Colonic mucosa (tissue), 4 donors: ENCODE data around the gene NPW. TPM values are rescaled to one million over a fixed set of nuclear protein-coding genes. Genes with fewer than 3 reads are reported as not detected.

Source experiments
- DNase-seq: peaks from one replicate; pipeline ENCODE4 v3.0.0-alpha.2; 2020
- H3K27ac ChIP-seq: fragments of 200-600 bp; one replicate; pipeline ENCODE4 v1.8.0; 2021
- H3K27me3 ChIP-seq: fragments of 200-600 bp; one replicate; pipeline ENCODE4 v1.8.0; 2021
- H3K36me3 ChIP-seq: fragments of 200-600 bp; one replicate; pipeline ENCODE4 v1.8.0; 2021
- H3K4me1 ChIP-seq: fragments of 200-600 bp; one replicate; pipeline ENCODE4 v1.8.0; 2021; ENCODE audit warnings: mild to moderate bottlenecking
- H3K4me3 ChIP-seq: fragments of 200-600 bp; one replicate; pipeline ENCODE4 v1.8.0; 2021
- H3K9ac ChIP-seq, 2 donors: one replicate each; pipeline ENCODE4 v1.7.0; 2013; ENCODE audit warnings: control low read depth in 2 of 2, low read depth in 2 of 2, low read length in 2 of 2
- H3K9me3 ChIP-seq: fragments of 200-600 bp; one replicate; pipeline ENCODE4 v1.8.0; 2021
- CTCF ChIP-seq: fragments of 200-600 bp; IDR thresholded peaks from one replicate; pipeline ENCODE4 v1.8.0; 2022; ENCODE audit warnings: antibody characterized with exemption, mild to moderate bottlenecking
- intact Hi-C: fragments of 100-400 bp; cut with DNase I; formaldehyde crosslinking; loops from one replicate; pipeline ENCODE4 v1.14.1; 2022
- total RNA-seq, 2 donors: library from RNA; stranded (reverse); fragmentation: NEBNext Ultra II Directional in 1 of 2; extraction: Animal tissue kit (Norgen Biotek cat#: 25700) in 1 of 2; gene quantifications; one replicate each; pipeline ENCODE4 v1.2.1, GENCODE V29; 2021
- donor health status: healthy.
- donor health status: DM: no; HTN: no; CAD: no.
- donor health status: DM: no; HTN: no; CAD: no.

NPW gene
- total RNA-seq, 2 donors from 2014 or later, result 3.5 to 3.8 TPM

- no peak for DNase-seq
- Histone ChIP-seq H3K9ac (peak overlapping the region; percentile 70 to 71), H3K27ac (peak overlapping the region; percentile 93), H3K9me3 (no peaks in the 10 kb centered on the region), H3K4me1 (peaks cover 23% of the 10 kb centered on the region), H3K36me3 (peaks cover 8% of the 10 kb centered on the region), H3K27me3 (peaks cover 8% of the 10 kb centered on the region), H3K4me3 (peak overlapping the region; percentile 87)
- TF ChIP-seq CTCF, result no peak
- intact Hi-C loops, result no loop called here
These were observed 36.5 kb upstream of the NPW start for GRCh38 chr16:1982991-1983543.

DNA sequence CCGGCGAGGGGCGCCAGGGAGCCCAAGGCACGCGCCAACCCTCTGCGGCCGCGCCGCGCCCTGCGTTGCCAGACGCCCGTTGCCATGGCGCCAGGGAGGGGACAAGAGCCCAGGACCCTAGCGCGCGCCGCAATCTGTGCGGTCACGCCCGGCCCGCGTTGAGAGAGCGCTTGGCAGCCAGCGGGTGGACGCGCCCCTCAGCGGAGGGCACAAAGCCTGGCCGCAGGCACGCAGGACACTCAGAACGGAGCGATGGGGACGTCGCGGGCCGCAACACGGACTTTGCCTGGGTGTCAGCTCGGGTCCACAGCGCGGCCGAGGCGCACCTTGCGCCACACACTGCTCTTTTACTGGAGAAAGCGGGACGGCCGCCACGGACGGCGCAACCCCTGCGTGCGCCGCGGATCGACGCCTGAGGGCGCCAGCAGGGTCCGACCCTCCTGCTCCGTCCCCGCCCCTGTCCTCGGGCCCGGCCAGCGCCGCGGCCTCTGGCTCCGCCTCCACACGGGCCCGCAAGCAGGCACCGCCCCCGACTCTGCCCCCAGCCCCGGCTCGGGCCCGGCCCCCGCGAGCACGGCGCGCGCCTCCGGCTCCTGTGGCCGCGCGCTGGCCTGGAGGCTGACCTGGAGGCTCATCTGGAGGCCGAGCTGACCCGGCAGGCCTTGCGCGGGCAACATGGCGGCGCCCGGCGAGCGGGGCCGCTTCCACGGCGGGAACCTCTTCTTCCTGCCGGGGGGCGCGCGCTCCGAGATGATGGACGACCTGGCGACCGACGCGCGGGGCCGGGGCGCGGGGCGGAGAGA is 35.8 kb upstream of the NPW start, which contains the start of gene GFER:
Gene GFER, plus strand, starts transcription at position 650 of the 803 bp plus-strand sequence. Its CDS starts 26 bp downstream, at position 676.
- peak; percentile 92 for DNase-seq
- Histone ChIP-seq H3K27ac (peak within 1 kb of the TSS; percentile 93), H3K27me3 (peaks cover 10% of the 10 kb centered on the region), H3K9me3 (no peaks in the 10 kb centered on the region), H3K9ac (peak within 1 kb of the TSS; percentile 70 to 71), H3K36me3 (peaks cover 5% of the 10 kb centered on the region), H3K4me3 (peak within 1 kb of the TSS; percentile 87), H3K4me1 (peaks cover 23% of the 10 kb centered on the region)
- intact Hi-C loops, result no loop called here
- peak; percentile 31 for TF ChIP-seq CTCF

GRCh38 chr16:1984347-1985225 is 35.0 kb upstream of the NPW start:
- intact Hi-C loops, result no loop called here

DNA sequence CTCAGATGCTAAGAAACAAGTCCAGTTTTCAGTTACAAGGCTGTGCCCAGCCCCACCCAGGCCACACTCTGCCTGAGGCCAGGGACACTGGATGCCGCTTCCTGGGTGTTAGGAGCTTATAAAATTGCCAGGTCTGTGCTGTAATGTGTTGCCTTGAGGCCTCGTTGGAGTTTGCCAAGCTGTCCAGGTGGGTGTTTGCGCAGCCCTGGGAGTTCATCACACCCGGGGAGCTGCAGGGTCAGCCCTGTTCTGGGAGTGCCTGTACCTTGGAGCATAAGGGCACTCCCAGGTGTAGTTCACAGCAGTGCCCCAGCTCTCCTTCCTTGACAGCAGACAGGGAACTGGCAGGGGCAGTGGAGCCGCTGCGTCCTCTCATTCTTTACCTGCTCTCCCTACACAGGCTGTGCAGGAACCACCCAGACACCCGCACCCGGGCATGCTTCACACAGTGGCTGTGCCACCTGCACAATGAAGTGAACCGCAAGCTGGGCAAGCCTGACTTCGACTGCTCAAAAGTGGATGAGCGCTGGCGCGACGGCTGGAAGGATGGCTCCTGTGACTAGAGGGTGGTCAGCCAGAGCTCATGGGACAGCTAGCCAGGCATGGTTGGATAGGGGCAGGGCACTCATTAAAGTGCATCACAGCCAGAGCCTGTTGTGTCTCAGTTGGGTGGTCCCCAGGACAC is 34.0 kb upstream of the NPW start:
- intact Hi-C loops, result no loop called here
- H3K4me3 ChIP-seq, result peak overlapping the region; percentile 87
- TF ChIP-seq CTCF, result no peak
- H3K27ac ChIP-seq, result peak overlapping the region; percentile 93
- DNase-seq, result peak; percentile 81
- peaks cover 5% of the 10 kb centered on the region for H3K36me3 ChIP-seq
- H3K9me3 ChIP-seq, result no peaks in the 10 kb centered on the region
- peak overlapping the region; percentile 56 to 63 for H3K9ac ChIP-seq
- H3K4me1 ChIP-seq, result peaks cover 28% of the 10 kb centered on the region
- peaks cover 17% of the 10 kb centered on the region for H3K27me3 ChIP-seq

More at GRCh38 chr16:1984347-1985225, 35.0 kb upstream of the NPW start:
- DNase-seq, result peak; percentile 65
- no peak for TF ChIP-seq CTCF
- Histone ChIP-seq H3K9ac (peak overlapping the region; percentile 63 to 70), H3K9me3 (no peaks in the 10 kb centered on the region), H3K27me3 (peaks cover 18% of the 10 kb centered on the region), H3K36me3 (peaks cover 5% of the 10 kb centered on the region), H3K27ac (peak overlapping the region; percentile 93), H3K4me1 (peaks cover 26% of the 10 kb centered on the region), H3K4me3 (peak overlapping the region; percentile 87)

DNA sequence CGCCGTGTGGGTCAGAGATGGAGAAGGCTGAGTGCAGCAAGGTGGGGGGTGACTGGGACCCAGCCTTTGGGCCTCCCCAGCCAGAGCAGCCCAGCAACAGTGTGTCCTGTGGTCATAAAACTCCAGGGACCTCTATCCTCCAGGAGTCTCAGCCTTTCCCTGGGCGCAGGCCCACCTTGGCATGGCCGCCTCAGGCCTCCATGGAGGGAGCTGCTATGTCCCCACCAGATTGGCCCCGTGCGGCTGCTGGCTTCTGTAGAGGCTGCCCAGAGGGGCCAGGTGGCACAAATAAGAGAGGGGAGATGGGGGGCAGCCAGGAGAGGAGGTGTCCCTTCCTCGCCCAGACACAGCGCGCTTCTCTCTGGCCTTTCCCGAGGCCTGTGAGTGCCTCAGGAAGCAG is 32.4 kb upstream of the NPW start:
- Histone ChIP-seq H3K27me3 (peaks cover 23% of the 10 kb centered on the region), H3K9ac (no peak overlapping the region), H3K4me3 (no peak overlapping the region), H3K36me3 (peaks cover 5% of the 10 kb centered on the region), H3K9me3 (no peaks in the 10 kb centered on the region), H3K4me1 (peaks cover 39% of the 10 kb centered on the region), H3K27ac (no peak overlapping the region)
- no peak for DNase-seq
- intact Hi-C loops, result no loop called here
- TF ChIP-seq CTCF, result no peak
